ENCODE data around the gene ZNF529.

The ZNF529 gene

DNA sequence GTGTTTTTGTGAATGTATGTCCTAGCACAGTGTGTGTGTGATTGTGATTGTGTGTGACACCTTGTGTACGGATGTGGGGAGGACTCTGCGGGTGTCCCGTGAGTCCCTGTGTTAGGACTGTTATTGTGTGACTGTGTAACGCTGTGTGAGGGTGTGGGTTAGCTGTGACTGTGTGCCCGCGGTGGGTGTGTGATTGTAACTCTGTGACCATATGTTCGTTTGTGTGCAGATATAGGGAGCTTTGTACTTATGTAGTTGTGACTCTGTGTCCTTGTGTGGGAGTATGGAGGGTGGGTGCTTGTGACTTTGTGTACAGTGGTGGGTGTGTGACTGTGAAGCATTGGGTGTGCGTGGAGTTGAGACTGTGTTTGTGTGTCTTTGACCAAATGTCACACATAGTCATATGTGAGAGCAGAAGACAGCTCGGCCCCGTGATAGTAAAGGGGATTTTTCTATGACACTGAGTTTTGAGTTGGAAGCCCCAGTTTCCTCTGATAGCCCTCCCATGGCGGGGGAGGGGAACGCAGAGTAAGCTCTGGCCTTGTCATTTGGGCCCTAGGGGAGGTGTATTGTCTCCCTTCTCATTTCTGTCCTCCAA is 44.1 kb downstream of the ZNF529 start:
- peak overlapping the region; percentile 94 for H3K27ac ChIP-seq
- TF ChIP-seq, protein P1, sequence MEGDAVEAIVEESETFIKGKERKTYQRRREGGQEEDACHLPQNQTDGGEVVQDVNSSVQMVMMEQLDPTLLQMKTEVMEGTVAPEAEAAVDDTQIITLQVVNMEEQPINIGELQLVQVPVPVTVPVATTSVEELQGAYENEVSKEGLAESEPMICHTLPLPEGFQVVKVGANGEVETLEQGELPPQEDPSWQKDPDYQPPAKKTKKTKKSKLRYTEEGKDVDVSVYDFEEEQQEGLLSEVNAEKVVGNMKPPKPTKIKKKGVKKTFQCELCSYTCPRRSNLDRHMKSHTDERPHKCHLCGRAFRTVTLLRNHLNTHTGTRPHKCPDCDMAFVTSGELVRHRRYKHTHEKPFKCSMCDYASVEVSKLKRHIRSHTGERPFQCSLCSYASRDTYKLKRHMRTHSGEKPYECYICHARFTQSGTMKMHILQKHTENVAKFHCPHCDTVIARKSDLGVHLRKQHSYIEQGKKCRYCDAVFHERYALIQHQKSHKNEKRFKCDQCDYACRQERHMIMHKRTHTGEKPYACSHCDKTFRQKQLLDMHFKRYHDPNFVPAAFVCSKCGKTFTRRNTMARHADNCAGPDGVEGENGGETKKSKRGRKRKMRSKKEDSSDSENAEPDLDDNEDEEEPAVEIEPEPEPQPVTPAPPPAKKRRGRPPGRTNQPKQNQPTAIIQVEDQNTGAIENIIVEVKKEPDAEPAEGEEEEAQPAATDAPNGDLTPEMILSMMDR (conservative IDR thresholded peaks at IDR 0.05; ENCODE audit: low read depth), result no peak
- peak; percentile 4 for DNase-seq (ENCODE audit: low spot score)
- ChIA-PET CTCF (interaction anchor here (0.6 kb wide), 1 partner anchor 46 kb away, joined by 3 read pairs; no protein-coding TSS in a partner anchor), POLR2A (ENCODE audit: low non-redundant PET) (interaction anchor here (0.5 to 1.3 kb wide), 4 partner anchors 39 to 144 kb away, joined by 3 to 5 read pairs (median 3); partner anchors contain the start of gene ZNF566)

DNA sequence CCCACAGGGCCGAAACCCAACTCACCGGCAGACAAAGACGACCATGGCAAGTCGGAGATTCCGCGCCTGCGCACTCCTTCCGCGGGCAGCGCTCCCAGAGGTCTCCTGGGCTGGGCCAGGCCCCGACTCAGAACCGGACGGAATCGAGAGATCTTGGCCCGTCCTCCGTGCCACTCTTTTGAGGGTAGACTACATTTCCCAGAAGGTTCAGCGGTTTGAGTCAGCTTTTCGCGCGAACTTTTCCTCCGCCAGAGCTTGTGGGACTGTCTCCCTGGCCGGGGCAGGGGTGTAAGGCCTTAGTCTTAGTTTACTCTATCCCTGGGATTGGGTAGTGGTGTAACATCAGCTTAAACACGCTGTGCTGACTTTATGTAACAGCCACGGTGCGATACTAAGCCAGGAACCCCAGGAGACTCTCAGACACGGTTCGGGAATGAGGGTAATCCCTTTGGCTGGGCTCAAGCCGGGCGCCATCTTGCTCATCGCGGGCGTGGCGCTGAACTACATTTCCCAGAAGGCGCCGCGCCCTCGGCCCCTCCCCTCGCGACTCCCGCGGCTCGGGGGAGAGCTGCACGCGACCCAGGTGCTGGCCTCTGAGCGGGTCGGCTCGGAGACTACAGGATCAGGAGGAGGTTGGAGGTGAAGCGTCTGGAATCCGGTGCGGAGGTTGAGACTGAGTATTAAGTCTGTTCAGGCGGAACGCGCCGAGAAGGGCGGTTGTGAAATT is 44.7 kb downstream of the ZNF529 start, which contains the start of gene ZNF260:
TSS of gene ZNF260 (minus strand) at position 78 of the 727 bp plus-strand sequence. CDS start 13,033 bp downstream, outside the sequence.
- POLR2A ChIA-PET (ENCODE audit: low non-redundant PET), result interaction anchor here (0.5 to 1.3 kb wide), 5 partner anchors 39 to 150 kb away, joined by 3 to 5 read pairs (median 3); partner anchors contain the start of genes ZFP14 and ZNF566
- DNase-seq (ENCODE audit: low spot score), result peak; percentile 91
- CTCF ChIA-PET, result interaction anchor here (0.6 to 0.7 kb wide), 2 partner anchors 166 to 234 kb away, joined by 3 read pairs; no protein-coding TSS in a partner anchor
- H3K27ac ChIP-seq, result peak within 1 kb of the TSS; percentile 94
- TF ChIP-seq, protein P1 (conservative IDR thresholded peaks at IDR 0.05; ENCODE audit: low read depth), result no peak

DNA sequence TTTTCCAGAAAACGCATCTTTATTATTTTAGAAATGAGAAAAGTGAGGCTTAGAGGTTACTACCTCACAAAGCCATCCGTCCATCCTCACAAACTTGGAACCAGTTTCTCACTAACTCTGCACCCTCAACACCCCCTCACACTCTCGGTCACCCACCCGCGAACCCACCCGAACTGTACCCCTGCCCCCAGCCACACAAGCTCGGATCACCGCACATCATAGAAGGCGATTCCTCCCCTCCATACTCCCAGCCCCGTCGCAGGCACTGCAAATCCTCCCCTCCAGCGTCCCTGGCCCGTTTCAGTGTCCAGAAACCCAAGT is 45.3 kb downstream of the ZNF529 start:
- ChIA-PET POLR2A (ENCODE audit: low non-redundant PET) (interaction anchor here (0.5 to 1.3 kb wide), 2 partner anchors 38 to 149 kb away, joined by 3 to 5 read pairs; partner anchors contain the start of genes ZFP14 and ZNF566), CTCF (interaction anchor here (0.7 kb wide), 1 partner anchor 167 kb away, joined by 3 read pairs; no protein-coding TSS in a partner anchor)
- TF ChIP-seq, protein P1 (conservative IDR thresholded peaks at IDR 0.05; ENCODE audit: low read depth), result no peak
- H3K27ac ChIP-seq, result peak overlapping the region; percentile 94
- DNase-seq (ENCODE audit: low spot score), result no peak

DNA sequence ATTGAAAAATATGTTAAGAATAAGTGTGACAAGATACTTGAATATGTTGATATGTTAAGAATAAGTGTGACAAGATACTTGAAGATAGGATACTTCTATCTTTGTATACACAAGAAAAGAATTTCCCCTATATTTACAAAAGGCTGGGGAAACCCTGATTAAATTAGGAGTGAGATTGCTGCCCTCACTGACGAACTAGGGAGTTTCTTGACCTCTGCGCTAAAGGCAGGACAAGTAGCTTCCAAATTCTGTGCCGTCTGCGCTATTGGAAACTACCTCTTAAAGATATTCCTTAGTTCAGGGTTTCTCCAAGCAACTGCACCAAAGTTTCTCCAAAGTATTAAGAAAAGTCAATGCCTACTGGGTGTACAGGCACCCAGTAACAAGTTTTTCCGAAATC is 45.8 kb downstream of the ZNF529 start:
- TF ChIP-seq, protein P1 (conservative IDR thresholded peaks at IDR 0.05; ENCODE audit: low read depth), result no peak
- no peak overlapping the region for H3K27ac ChIP-seq
- ChIA-PET POLR2A (ENCODE audit: low non-redundant PET) (no interaction called here), CTCF (interaction anchor here (0.7 kb wide), 1 partner anchor 697 kb away, joined by 3 read pairs; no protein-coding TSS in a partner anchor)
- peak; percentile 5 for DNase-seq (ENCODE audit: low spot score)

DNA sequence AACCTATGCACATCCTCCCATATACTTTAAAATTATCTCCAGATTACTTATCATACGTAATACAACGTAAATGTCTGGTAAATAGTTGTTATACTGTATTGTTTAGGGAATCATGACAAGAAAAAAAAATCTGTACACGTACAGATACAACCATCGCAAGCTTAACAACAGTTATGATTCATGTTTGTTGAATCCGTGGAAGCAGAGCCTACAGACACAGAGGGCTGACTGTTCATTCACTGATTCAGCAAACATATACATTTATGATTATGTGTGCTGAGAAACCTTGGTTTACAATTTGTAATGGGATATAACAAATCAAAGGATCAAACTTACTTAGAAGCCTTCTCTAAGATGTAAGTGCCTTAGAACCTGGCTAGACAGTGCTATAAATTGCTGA is 46.5 kb downstream of the ZNF529 start:
- CTCF ChIA-PET, result interaction anchor here (0.6 kb wide), 1 partner anchor 857 kb away, joined by 4 read pairs; no protein-coding TSS in a partner anchor
- TF ChIP-seq, protein P1 (conservative IDR thresholded peaks at IDR 0.05; ENCODE audit: low read depth), result no peak
- no peak overlapping the region for H3K27ac ChIP-seq
- POLR2A ChIA-PET (ENCODE audit: low non-redundant PET), result no interaction called here
- no peak for DNase-seq (ENCODE audit: low spot score)

DNA sequence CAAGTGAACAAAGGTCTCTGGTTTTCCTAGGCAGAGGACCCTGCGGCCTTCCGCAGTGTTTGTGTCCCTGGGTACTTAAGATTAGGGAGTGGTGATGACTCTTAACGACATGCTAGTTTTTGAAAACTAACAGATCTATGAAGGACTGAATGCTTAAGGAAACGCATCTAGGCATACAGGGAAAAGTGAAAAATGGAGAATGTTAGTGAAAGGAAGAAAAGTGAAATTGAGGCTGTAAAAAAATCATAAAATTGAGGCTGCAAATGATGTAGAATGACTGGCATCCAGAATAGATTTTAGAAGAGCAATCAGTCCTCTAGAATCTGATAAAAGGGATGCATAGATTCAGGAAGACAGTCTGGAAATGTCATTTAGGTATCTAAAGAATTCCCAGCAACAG is 48.5 kb downstream of the ZNF529 start:
- POLR2A ChIA-PET (ENCODE audit: low non-redundant PET), result no interaction called here

More for the DNA sequence above, 48.5 kb downstream of the ZNF529 start:
- H3K27ac ChIP-seq, result no peak overlapping the region
- DNase-seq (ENCODE audit: low spot score), result no peak
- TF ChIP-seq, protein P1 (conservative IDR thresholded peaks at IDR 0.05; ENCODE audit: low read depth), result no peak
- CTCF ChIA-PET, result no interaction called here
